H9 (cell line): Measurements from ENCODE around the gene PJVK. TPM values are rescaled to one million over a fixed set of nuclear protein-coding genes. Genes with fewer than 3 reads are reported as not detected.

Experiments used
- DNase-seq: peaks from one replicate; pipeline ENCODE4 v3.0.0-alpha.2; 2017
- H2AFZ ChIP-seq: one replicate; pipeline ENCODE4 v1.6.1; 2013; ENCODE audit warnings: mild to moderate bottlenecking, low read length, control low read depth, moderate library complexity
- H2AK5ac ChIP-seq: 2 replicates; pipeline ENCODE4 v1.6.1; 2013; ENCODE audit warnings: low read length, control low read depth, mixed read lengths; ENCODE audit not compliant: insufficient read length
- H2BK120ac ChIP-seq: one replicate; pipeline ENCODE4 v1.6.1; 2013; ENCODE audit warnings: low read depth, mild to moderate bottlenecking, low read length, control low read depth, inconsistent platforms; ENCODE audit not compliant: poor library complexity, severe bottlenecking
- H2BK12ac ChIP-seq: 2 replicates; pipeline ENCODE4 v1.6.1; 2013; ENCODE audit warnings: low read length, control low read depth, mixed read lengths, low read depth; ENCODE audit not compliant: insufficient read length
- H2BK15ac ChIP-seq: 2 replicates; pipeline ENCODE4 v1.6.1; 2013; ENCODE audit warnings: low read depth, low read length, control low read depth
- H2BK20ac ChIP-seq: one replicate; pipeline ENCODE4 v1.6.1; 2013; ENCODE audit warnings: low read depth, mild to moderate bottlenecking, low read length, control low read depth, inconsistent platforms; ENCODE audit not compliant: poor library complexity, severe bottlenecking
- H2BK5ac ChIP-seq: 2 replicates; pipeline ENCODE4 v1.6.1; 2013; ENCODE audit warnings: low read length, control low read depth, mixed read lengths; ENCODE audit not compliant: insufficient read length
- H3K14ac ChIP-seq: 2 replicates; pipeline ENCODE4 v1.6.1; 2013; ENCODE audit warnings: low read length, control low read depth; ENCODE audit not compliant: insufficient read depth
- H3K18ac ChIP-seq: 2 replicates; pipeline ENCODE4 v1.6.1; 2013; ENCODE audit warnings: low read depth, mild to moderate bottlenecking, mixed read lengths, low read length, control low read depth; ENCODE audit not compliant: insufficient read length
- H3K23ac ChIP-seq: 2 replicates; pipeline ENCODE4 v1.6.1; 2013; ENCODE audit warnings: low read length, control low read depth, mixed read lengths, low read depth; ENCODE audit not compliant: insufficient read length
- H3K23me2 ChIP-seq: 2 replicates; pipeline ENCODE4 v1.6.1; 2013; ENCODE audit warnings: low read depth, mild to moderate bottlenecking, mixed read lengths, low read length, control low read depth; ENCODE audit not compliant: insufficient read length, poor library complexity, severe bottlenecking
- H3K27ac ChIP-seq: 2 replicates; pipeline ENCODE4 v1.5.1; 2013; ENCODE audit warnings: low read length, control low read depth, mixed read lengths, low read depth; ENCODE audit not compliant: insufficient read length
- H3K27me3 ChIP-seq: 2 replicates; pipeline ENCODE4 v1.6.1; 2013; ENCODE audit warnings: low read length, control low read depth, inconsistent platforms; ENCODE audit not compliant: insufficient read depth
- H3K4ac ChIP-seq: 2 replicates; pipeline ENCODE4 v1.6.1; 2013; ENCODE audit warnings: low read depth, mild to moderate bottlenecking, control low read depth, inconsistent platforms, low read length, moderate library complexity
- H3K4me1 ChIP-seq: 2 replicates; pipeline ENCODE4 v1.6.1; 2013; ENCODE audit warnings: low read length, control low read depth, inconsistent platforms; ENCODE audit not compliant: insufficient read depth
- H3K4me2 ChIP-seq: 2 replicates; pipeline ENCODE4 v1.6.1; 2013; ENCODE audit warnings: low read length, control low read depth, mixed read lengths; ENCODE audit not compliant: insufficient read length, insufficient read depth
- H3K56ac ChIP-seq: 2 replicates; pipeline ENCODE4 v1.6.1; 2013; ENCODE audit warnings: low read depth, mild to moderate bottlenecking, mixed read lengths, low read length, control low read depth; ENCODE audit not compliant: insufficient read length
- H3K79me1 ChIP-seq: 2 replicates; pipeline ENCODE4 v1.6.1; 2013; ENCODE audit warnings: low read depth, mild to moderate bottlenecking, moderate library complexity, low read length, control low read depth, inconsistent platforms; ENCODE audit not compliant: insufficient read depth, poor library complexity, severe bottlenecking
- H3K79me2 ChIP-seq: 2 replicates; pipeline ENCODE4 v1.6.1; 2013; ENCODE audit warnings: low read length, control low read depth, inconsistent platforms; ENCODE audit not compliant: insufficient read depth
- H3K9ac ChIP-seq: 2 replicates; pipeline ENCODE4 v1.6.1; 2013; ENCODE audit warnings: low read length, control low read depth, mixed read lengths; ENCODE audit not compliant: insufficient read length; ENCODE audit errors: extremely low read depth
- H3K9me3 ChIP-seq: one replicate; pipeline ENCODE4 v1.6.1; 2013; ENCODE audit warnings: low read depth, low read length, inconsistent platforms; ENCODE audit not compliant: control insufficient read depth
- H3T11ph ChIP-seq: one replicate; pipeline ENCODE4 v1.6.1; 2013; ENCODE audit warnings: mild to moderate bottlenecking, low read length, control low read depth, inconsistent platforms
- H4K20me1 ChIP-seq: one replicate; pipeline ENCODE4 v1.6.1; 2013; ENCODE audit not compliant: control insufficient read depth, insufficient read length, insufficient read depth
- H4K5ac ChIP-seq: 2 replicates; pipeline ENCODE4 v1.6.1; 2013; ENCODE audit warnings: low read depth, mild to moderate bottlenecking, mixed read lengths, low read length, control low read depth; ENCODE audit not compliant: insufficient read length
- H4K8ac ChIP-seq: replicated peaks from 2 replicates; pipeline ENCODE4 v1.6.1; 2013; ENCODE audit warnings: low read length, control low read depth, mixed read lengths, low read depth; ENCODE audit not compliant: insufficient read length
- H4K91ac ChIP-seq: 2 replicates; pipeline ENCODE4 v1.6.1; 2013; ENCODE audit warnings: low read depth, mild to moderate bottlenecking, moderate library complexity, mixed read lengths, low read length, control low read depth; ENCODE audit not compliant: insufficient read length
- H3K27ac Mint-ChIP-seq, 3 experiments: 2 replicates in 2 of 3; 3 replicates in 1 of 3; pipeline ENCODE4 v1.8.0; 2020 to 2021; ENCODE audit warnings: mixed read lengths in 3 of 3, mild to moderate bottlenecking in 1 of 3, moderate library complexity in 1 of 3
- H3K27me3 Mint-ChIP-seq: 2 replicates; pipeline ENCODE4 v1.8.0; 2021; ENCODE audit warnings: low read depth, mild to moderate bottlenecking, moderate library complexity, mixed read lengths
- H3K36me3 Mint-ChIP-seq, 3 experiments: 2 replicates in 2 of 3; 3 replicates in 1 of 3; pipeline ENCODE4 v1.8.0; 2020 to 2021; ENCODE audit warnings: low read depth in 3 of 3, mixed read lengths in 3 of 3; ENCODE audit not compliant: insufficient read depth in 1 of 3
- H3K4me1 Mint-ChIP-seq, 2 experiments: 2 replicates each; pipeline ENCODE4 v1.8.0; 2020; ENCODE audit warnings: mixed read lengths in 2 of 2
- H3K4me3 Mint-ChIP-seq, 2 experiments: 2 replicates in 1 of 2; 3 replicates in 1 of 2; pipeline ENCODE4 v1.8.0; 2020 to 2021; ENCODE audit warnings: mild to moderate bottlenecking in 2 of 2, mixed read lengths in 2 of 2, moderate library complexity in 1 of 2
- H3K9me3 Mint-ChIP-seq, 2 experiments: 2 replicates in 1 of 2; 3 replicates in 1 of 2; pipeline ENCODE4 v1.8.0; 2020; ENCODE audit warnings: mild to moderate bottlenecking in 2 of 2, mixed read lengths in 2 of 2, moderate library complexity in 1 of 2
- WGBS: extraction: QIAGEN DNeasy Blood & Tissue Kit; methylation state at CpG from one replicate; pipeline ENCODE4 v1.1.7; 2013; ENCODE audit warnings: missing lambda C conversion rate, low lambda C conversion rate, mixed read lengths; ENCODE audit not compliant: insufficient read length; ENCODE audit errors: extremely low coverage; 5-methylcytosine and 5-hydroxymethylcytosine counted together
- total RNA-seq: library from RNA; stranded (reverse); gene quantifications from 2 replicates; pipeline ENCODE4 v1.2.1, GENCODE V29; 2021
- TF ChIP-seq, protein P1 (sequence below): fragments of 200-600 bp; sonication (generic); conservative IDR thresholded peaks from 3 replicates; pipeline ENCODE4 v1.8.0; 2021; ENCODE audit warnings: antibody characterized with exemption, mild to moderate bottlenecking

The PJVK gene
- total RNA-seq, 1 experiment from 2014 or later = 4.7 TPM

DNA sequence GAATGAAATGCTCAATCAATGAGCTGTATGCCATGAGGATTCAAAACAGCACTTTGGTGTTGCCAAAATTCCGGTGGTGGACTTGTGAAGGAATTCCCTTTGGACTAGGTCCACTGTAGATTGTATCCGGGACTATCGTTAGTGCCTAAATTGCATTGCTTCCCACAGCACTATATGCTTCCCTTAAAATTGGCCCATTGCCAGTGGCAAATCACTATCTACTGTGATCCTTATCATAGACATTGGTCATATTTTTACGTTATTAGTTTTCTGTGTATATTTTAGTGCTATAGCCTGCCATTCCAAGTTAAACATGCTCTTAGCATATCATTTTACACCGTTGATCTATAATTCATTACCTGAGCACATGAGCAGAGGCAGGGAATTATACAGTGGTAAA lies 1.7 kb downstream of the PJVK start:
- no peaks in the 10 kb centered on the region for H3K9me3 ChIP-seq
- TF ChIP-seq, protein P1, sequence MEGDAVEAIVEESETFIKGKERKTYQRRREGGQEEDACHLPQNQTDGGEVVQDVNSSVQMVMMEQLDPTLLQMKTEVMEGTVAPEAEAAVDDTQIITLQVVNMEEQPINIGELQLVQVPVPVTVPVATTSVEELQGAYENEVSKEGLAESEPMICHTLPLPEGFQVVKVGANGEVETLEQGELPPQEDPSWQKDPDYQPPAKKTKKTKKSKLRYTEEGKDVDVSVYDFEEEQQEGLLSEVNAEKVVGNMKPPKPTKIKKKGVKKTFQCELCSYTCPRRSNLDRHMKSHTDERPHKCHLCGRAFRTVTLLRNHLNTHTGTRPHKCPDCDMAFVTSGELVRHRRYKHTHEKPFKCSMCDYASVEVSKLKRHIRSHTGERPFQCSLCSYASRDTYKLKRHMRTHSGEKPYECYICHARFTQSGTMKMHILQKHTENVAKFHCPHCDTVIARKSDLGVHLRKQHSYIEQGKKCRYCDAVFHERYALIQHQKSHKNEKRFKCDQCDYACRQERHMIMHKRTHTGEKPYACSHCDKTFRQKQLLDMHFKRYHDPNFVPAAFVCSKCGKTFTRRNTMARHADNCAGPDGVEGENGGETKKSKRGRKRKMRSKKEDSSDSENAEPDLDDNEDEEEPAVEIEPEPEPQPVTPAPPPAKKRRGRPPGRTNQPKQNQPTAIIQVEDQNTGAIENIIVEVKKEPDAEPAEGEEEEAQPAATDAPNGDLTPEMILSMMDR = no peak
- no peak overlapping the region for H3K9ac ChIP-seq
- Mint-ChIP-seq H3K4me1 (peaks cover 21 to 22% of the 10 kb centered on the region in 2 experiments), H3K27ac (no peak overlapping the region), H3K27me3 (no peaks in the 10 kb centered on the region), H3K9me3 (no peaks in the 10 kb centered on the region), H3K36me3 (peaks cover 11 to 16% (median 14%) of the 10 kb centered on the region in 3 experiments; a peak in 5 of 7 replicates), H3K4me3 (no peak overlapping the region)
- no peak overlapping the region for H2BK120ac ChIP-seq
- no peak overlapping the region for H4K5ac ChIP-seq
- H3K4me1 ChIP-seq = no peaks in the 10 kb centered on the region
- H3K4me2 ChIP-seq = no peak overlapping the region
- no peak overlapping the region for H3K18ac ChIP-seq
- peaks cover 9% of the 10 kb centered on the region for H3K23me2 ChIP-seq
- no peak overlapping the region for H2BK20ac ChIP-seq
- H3K23ac ChIP-seq = no peak overlapping the region
- H4K91ac ChIP-seq = no peak overlapping the region
- no peak overlapping the region for H4K8ac ChIP-seq
- H3K27me3 ChIP-seq = no peaks in the 10 kb centered on the region
- H3K56ac ChIP-seq = no peak overlapping the region
- no peak overlapping the region for H2AK5ac ChIP-seq
- no peak overlapping the region for H2BK12ac ChIP-seq
- no peak overlapping the region for H3K4ac ChIP-seq
- peaks cover 6% of the 10 kb centered on the region; the same call in 1 of the 2 replicates for H3K79me2 ChIP-seq
- DNase-seq = no peak
- no peaks in the 10 kb centered on the region for H4K20me1 ChIP-seq
- H2BK15ac ChIP-seq = no peak overlapping the region
- no peak overlapping the region for H3T11ph ChIP-seq
- no CpG with 5 or more reads among the region's 5 CpGs for WGBS
- no peaks in the 10 kb centered on the region for H3K79me1 ChIP-seq
- H2BK5ac ChIP-seq = no peak overlapping the region
- H3K14ac ChIP-seq = no peak overlapping the region
- no peak overlapping the region for H2AFZ ChIP-seq
- H3K27ac ChIP-seq = no peak overlapping the region
